ENCODE results near the gene DDO. TPM values are rescaled to one million over a fixed set of nuclear protein-coding genes. Genes with fewer than 3 reads are reported as not detected.

Gene DDO
- total and polyA plus RNA-seq, 9 of the 15 experiments (the other 6 are each of a cell fraction or from before 2014, with no cell fraction given): not detected

- Histone ChIP-seq H3K27ac (ENCODE audit: extremely low read depth, low read depth, low read length) (no peak overlapping the region), H3K4me2 (ENCODE audit: insufficient read depth, low read length) (no peak overlapping the region), H3K79me2 (ENCODE audit: control insufficient read depth, insufficient read depth, low read length) (no peaks in the 10 kb centered on the region), H3K9me1 (ENCODE audit: control insufficient read depth, insufficient read depth, low read length) (no peaks in the 10 kb centered on the region), H3K9me3 (replicated peaks; ENCODE audit: control insufficient read depth, insufficient read depth, low read depth, low read length) (no peaks in the 10 kb centered on the region), H3K36me3 (ENCODE audit: control insufficient read depth, insufficient read depth, low read length) (no peaks in the 10 kb centered on the region), H3K4me1 (replicated peaks in 1 of 2; ENCODE audit: control insufficient read depth in 2 of 2, insufficient read depth in 2 of 2, low read length in 2 of 2) (no peaks in the 10 kb centered on the region), H3K4me3 (no peak overlapping the region), H4K20me1 (replicated peaks; ENCODE audit: control insufficient read depth, insufficient read depth, low read length) (no peaks in the 10 kb centered on the region), H3K9ac (ENCODE audit: insufficient read depth in 1 of 2, low read depth in 2 of 2, low read length in 2 of 2) (no peak overlapping the region), H2AFZ (ENCODE audit: low read depth, low read length) (no peak overlapping the region), H3K27me3 (ENCODE audit: control insufficient read depth in 2 of 2, insufficient read depth in 2 of 2, low read length in 2 of 2) (no peaks in the 10 kb centered on the region)
- 0% methylated on average over 2 of the region's 2 CpGs for WGBS (ENCODE audit: insufficient coverage, low coverage, missing lambda C conversion rate)
- CTCF ChIA-PET (ENCODE audit: low intra/inter-chr PET ratio): no interaction called here
- DNase-seq (ENCODE audit: extremely low read depth in 1 of 4, low spot score in 3 of 4) (no peak), ATAC-seq (no peak), FAIRE-seq (no peak)
- intact Hi-C loops (cut with micrococcal nuclease) (no loop called here), in situ Hi-C loops (cut with MboI) (no loop called here)
- no peak for TF ChIP-seq RNF2 (IDR thresholded peaks at IDR 0.05)
- POLR2A ChIA-PET: no interaction called here
- BruUV-seq (replicated peaks): no TSS peak
Observed at GRCh38 chr6:110459137-110459536, 43.8 kb upstream of the DDO start.

- Histone ChIP-seq H2AFZ (ENCODE audit: low read depth, low read length) (no peak overlapping the region), H3K9me1 (ENCODE audit: control insufficient read depth, insufficient read depth, low read length) (no peaks in the 10 kb centered on the region), H3K9me3 (replicated peaks; ENCODE audit: control insufficient read depth, insufficient read depth, low read depth, low read length) (no peaks in the 10 kb centered on the region), H3K4me2 (ENCODE audit: insufficient read depth, low read length) (no peak overlapping the region), H3K36me3 (ENCODE audit: control insufficient read depth, insufficient read depth, low read length) (no peaks in the 10 kb centered on the region), H3K4me1 (replicated peaks in 1 of 2; ENCODE audit: control insufficient read depth in 2 of 2, insufficient read depth in 2 of 2, low read length in 2 of 2) (no peaks in the 10 kb centered on the region), H3K79me2 (ENCODE audit: control insufficient read depth, insufficient read depth, low read length) (no peaks in the 10 kb centered on the region), H3K27ac (ENCODE audit: extremely low read depth, low read depth, low read length) (no peak overlapping the region), H3K4me3 (no peak overlapping the region), H3K27me3 (ENCODE audit: control insufficient read depth in 2 of 2, insufficient read depth in 2 of 2, low read length in 2 of 2) (no peaks in the 10 kb centered on the region), H4K20me1 (replicated peaks; ENCODE audit: control insufficient read depth, insufficient read depth, low read length) (no peaks in the 10 kb centered on the region), H3K9ac (ENCODE audit: insufficient read depth in 1 of 2, low read depth in 2 of 2, low read length in 2 of 2) (no peak overlapping the region)
- POLR2A ChIA-PET: no interaction called here
- 0% methylated on average over 1 of the region's 1 CpG for WGBS (ENCODE audit: insufficient coverage, low coverage, missing lambda C conversion rate)
- DNase-seq (ENCODE audit: extremely low read depth in 1 of 4, low spot score in 3 of 4) (no peak), ATAC-seq (no peak), FAIRE-seq (no peak)
- in situ Hi-C loops (cut with MboI) (no loop called here), intact Hi-C loops (cut with micrococcal nuclease) (no loop called here)
- no TSS peak for BruUV-seq (replicated peaks)
- CTCF ChIA-PET (ENCODE audit: low intra/inter-chr PET ratio): no interaction called here
- TF ChIP-seq MCM2 (IDR thresholded peaks at IDR 0.05; ENCODE audit: low read depth) (no peak), DMBX1 (CRISPR knock-in tag; IDR thresholded peaks at IDR 0.05; ENCODE audit: borderline replicate concordance) (no peak), NFXL1 (CRISPR knock-in tag; IDR thresholded peaks at IDR 0.05) (no peak), GATAD2A (IDR thresholded peaks at IDR 0.05) (no peak), CEBPB (tag; IDR thresholded peaks at IDR 0.05) (no peak), SNAPC5 (CRISPR knock-in tag; IDR thresholded peaks at IDR 0.05) (no peak), USF2 (CRISPR knock-in tag; IDR thresholded peaks at IDR 0.05) (no peak), ZNF766 (CRISPR knock-in tag; conservative IDR thresholded peaks at IDR 0.05) (no peak), ARID2 (IDR thresholded peaks at IDR 0.05) (no peak), KLF10 (CRISPR knock-in tag; IDR thresholded peaks at IDR 0.05) (no peak), SIX5 (IDR thresholded peaks at IDR 0.05; ENCODE audit: borderline replicate concordance in 1 of 2, insufficient read depth in 1 of 2, low read depth in 1 of 2, low read length in 2 of 2) (no peak), ZNF274 (IDR thresholded peaks at IDR 0.05; ENCODE audit: borderline replicate concordance, low read depth, low read length) (no peak), ESRRA (IDR thresholded peaks at IDR 0.05; ENCODE audit: borderline replicate concordance, low read depth) (no peak), ZNF143 (CRISPR knock-in tag; IDR thresholded peaks at IDR 0.05) (no peak), MAFF (IDR thresholded peaks at IDR 0.05; ENCODE audit: low read length) (no peak), RFX1 (IDR thresholded peaks at IDR 0.05) (no peak), TEAD1 (CRISPR knock-in tag; IDR thresholded peaks at IDR 0.05) (no peak), HCFC1 (IDR thresholded peaks at IDR 0.05; ENCODE audit: low read depth, low read length) (no peak)
Observed at GRCh38 chr6:110458476-110458875, 43.1 kb upstream of the DDO start.
